Stimulated activated CD4-positive, alpha-beta T cell treated with anti-CD3 and anti-CD28 coated beads, Interleukin-15, amount 100 ng/mL, for 24 hours (primary cell): ENCODE data around the gene RGS12.

ENCODE experiments used
- DNase-seq: peaks from one replicate; pipeline ENCODE4 v3.0.0-alpha.2; 2020

RGS12 gene

DNA sequence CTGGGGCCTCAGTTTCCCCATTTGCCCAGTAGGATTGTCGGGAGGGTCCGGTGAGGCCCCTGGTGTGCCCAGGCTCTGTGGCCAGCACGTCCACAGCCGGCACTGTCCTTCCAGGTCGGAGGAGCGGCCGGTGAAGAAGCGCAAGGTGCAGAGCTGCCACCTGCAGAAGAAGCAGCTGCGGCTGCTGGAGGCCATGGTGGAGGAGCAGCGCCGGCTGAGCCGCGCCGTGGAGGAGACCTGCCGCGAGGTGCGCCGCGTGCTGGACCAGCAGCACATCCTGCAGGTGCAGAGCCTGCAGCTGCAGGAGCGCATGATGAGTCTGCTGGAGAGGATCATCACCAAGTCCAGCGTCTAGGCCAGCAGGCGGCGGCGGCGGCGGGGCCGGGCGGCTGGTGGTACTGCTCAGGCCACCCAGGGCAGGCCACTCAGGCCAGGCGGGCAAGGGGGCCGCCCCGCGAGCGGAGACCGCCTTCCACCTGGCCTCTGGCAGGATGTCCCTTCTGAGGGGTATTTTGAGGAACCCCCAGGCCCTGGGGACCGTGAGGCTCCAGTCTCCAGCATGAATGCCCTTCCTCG, 37.1 kb upstream of the RGS12 start:
- DNase-seq = no peak

DNA sequence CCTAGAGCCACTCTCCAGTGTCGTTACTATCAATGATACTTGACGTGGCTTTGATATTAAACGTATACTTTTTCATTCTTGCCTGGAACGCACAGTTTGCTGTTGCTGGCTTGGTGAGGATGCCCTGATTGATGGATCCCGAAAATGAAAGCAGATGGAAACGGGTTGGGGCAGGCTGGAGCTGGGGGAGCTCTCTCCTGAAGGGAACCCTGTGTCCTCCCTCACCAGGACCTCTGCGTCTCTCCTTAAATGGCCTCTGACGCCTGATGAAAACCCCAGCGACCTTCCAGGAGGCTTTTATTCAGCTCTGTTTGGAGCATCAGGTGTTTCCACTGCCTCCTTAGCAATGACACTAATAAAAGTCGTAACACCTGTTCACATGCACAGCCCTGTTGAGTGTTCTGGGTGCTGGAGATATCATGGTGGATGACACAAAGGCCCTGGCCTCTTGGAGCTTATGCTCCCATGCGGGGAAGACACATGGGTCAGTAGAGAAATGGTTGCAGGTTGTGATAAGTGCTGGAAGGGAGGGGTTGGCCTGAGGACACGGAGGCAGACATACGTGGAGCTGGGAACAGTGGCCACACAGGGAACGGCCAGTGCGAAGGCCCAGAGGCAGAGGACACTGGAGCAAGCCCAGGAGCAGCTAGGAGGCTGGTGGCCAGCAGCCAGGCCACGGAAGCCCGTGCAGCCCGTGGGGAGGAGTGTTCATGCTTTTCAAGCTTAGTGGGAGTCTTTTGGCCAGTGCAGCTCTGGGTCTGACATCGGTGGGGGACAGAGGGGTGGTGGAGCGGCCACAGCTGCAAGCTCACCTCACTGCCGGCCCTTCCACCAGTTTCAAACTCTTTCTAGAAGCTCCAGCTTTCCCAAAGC, 36.4 kb upstream of the RGS12 start:
- no peak for DNase-seq

DNA sequence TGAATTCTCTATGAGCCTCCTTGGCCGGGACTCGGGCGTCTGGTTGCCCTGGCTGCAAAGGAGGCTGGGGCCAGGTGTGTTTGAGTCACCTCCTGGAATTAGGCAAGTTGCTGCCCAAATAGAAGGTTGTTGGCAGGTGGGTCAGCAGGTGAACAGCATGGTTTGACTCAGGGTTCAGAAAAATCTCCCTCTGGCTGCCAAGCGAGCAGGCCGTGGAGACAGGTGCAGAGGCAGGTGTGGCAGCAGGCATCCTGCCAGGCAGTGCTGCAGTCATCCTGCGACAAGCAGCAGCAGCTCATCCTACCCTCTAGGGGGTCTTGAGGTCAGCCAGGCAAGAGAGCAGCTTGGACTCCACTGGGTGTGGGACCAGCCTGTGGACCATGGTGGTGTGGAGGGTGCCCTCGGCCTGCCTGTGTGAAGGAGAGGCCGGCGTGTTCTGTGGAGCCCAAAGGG, 35.7 kb upstream of the RGS12 start:
- DNase-seq = no peak

DNA sequence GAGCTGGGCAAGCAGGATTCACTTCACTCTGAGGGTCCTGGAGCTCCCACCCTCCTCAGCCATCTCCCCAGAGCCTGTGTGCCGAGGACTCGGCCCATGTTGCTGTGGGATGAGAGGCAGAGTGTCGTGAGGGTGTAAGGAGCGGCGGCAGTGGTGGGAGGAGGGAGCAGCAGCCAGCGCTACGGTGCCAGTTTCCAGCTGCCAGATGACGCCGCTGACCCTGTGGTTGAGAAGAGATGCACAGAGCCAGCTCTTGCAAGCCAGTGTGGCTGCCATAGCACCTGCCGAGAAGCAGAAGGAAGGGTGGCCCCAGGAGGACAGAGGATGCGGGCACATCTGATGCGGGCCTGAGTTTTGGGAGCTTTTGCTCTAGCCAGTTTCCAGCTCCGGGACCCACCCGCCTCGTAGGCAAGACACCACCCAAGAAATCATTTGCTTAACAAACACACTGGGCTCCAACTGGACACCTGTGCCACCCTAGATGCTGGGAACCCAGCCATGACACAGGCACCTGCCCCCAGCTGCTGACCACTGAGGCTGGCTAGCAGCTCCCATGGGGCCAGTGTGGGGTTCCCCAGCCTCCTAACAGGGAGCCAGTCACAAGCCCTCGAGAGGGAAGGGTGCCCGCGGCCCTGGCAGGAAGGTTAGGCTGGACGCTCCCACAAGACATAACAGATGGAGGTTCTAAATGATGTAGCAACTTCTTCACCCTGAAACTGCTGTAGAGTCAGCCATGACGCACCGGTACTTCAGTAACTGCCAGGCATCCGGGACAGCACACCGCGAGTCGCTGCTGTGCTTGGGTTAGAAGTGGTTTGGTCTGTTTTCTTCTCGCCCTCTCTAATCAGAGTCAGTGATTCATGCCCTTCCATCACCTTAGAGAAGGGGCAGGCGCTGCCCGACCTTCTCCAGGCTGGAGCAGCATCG, 35.0 kb upstream of the RGS12 start:
- DNase-seq = no peak

DNA sequence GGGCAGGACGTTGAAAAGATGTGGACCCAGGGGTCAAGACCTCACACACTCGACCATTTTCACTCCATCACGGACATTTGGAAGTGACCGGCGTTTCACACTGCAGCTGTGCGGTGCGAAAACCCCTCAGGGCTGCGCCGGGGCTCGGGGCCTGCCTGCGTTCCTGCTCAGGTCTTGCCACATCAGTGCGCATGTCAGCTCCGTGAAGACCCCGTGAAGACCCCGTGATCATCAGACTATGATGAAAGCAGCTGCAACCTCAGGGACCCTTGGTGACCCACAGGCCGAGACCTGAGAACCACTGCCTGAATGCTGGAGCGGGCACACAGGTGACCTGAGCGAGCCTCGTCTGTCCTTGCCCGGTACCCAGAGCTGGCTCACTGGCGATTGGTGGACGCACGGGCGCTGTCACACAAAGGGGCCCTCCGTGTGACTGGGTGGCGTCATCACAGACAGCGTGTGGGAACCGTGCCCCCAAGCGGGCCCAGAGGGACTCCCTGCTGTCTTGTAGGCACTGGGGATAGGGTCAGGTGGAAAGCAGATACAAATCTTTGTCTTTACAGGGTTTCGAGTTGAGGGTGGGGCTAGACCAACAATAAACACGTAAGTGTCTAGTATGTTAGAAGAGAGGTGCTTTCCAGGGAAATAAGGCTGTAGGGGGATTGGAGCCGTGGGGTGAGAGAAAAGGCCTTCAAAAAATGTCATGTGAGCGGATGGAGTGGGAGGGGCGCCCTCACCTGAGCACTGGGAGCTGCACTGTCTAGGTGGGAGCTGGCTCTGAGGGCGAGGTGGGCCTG, 31.2 kb upstream of the RGS12 start:
- DNase-seq = no peak

DNA sequence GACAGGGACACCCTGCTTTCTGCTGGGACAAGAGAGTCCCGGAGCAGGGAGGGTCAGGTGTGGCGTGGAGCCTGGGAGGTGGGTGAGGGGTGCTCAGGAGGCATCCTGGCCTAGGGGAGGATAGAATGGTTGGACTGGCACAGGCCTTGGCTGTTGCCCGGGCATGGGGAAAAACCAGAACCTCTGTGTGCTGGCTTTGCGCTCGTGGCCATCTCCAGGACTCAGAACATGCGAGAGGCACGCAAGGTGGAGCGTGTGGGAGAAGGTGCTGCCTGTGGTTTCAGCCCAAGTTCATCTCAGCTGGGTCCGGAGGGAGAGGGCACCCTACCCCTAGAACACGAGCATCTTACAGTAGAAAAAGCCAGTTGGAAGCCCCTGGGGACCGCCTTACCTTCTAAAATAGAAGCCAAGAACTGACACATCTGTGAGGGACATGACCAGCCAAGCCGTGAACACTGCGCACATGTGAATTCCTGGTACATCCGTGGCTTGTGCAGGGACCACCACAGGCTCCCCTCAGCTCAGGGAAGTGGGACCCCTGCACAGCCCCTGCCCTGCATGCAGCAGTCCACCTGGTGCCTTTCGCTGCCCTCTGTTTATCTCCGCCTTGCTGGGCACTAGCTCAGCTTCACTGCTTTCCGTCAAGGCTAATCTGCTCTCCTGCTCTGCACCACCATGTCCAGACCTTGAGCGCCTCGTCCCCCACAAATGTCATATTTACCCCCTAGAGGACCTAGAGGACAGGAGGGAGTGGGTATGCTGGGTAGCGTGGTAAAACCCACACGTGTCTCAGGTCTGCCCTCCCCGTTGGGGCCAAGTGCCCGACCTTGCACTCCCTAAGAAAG, 30.4 kb upstream of the RGS12 start:
- DNase-seq = no peak

DNA sequence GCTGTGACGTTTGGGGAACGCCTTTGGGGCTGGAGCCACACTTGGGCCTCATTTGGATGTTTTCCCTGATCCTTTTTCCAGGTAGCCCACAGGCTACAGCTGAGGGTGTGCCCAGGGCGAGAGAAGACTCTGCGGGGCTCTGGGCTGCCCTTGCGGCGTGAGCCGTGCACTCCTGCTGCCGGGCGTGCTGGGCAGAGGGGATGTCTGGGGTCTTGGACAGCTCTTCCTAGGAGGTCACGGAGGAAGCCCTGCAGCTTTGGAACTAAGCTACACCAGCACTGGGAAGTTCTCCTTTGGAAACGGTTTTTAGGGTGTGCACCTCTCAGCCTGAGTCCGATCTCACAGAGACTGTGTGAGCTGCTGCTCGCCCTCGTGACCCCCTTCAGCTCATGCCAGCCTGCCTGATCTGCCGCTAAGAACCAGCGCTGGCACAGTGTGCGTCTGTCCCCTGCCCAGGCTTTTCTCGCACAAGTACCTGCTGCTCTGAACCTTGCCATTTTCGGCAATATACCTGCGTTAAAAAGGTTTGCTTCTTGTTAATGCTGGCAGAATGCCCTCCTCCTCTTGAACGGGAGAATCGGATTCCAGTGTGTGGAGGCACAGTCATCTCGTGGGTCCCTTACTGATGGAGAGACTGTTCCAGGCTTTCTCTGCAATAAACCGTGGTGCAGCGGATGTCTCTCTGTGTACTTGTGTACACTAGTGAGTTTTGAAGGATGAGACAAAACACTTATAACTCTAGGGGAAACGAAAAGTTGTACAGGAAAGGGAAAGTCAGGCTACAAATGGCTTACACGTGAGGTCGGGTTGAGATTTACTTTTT, 29.6 kb upstream of the RGS12 start:
- DNase-seq = no peak

DNA sequence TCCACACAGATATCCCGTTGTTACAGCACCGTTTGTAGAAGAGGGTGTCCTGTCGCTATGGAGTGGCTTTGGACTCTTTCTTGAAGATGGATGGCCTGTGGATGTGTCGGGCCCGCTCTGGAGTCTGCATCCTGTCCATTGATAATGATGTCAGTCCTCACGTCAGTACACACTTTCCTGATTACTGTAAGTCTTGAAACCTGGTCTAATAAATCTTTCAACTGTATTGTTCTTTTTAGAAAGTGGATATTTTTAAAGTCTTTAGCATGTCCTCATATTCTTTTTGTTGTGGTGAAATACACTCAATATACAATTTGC, 29.0 kb upstream of the RGS12 start:
- no peak for DNase-seq

DNA sequence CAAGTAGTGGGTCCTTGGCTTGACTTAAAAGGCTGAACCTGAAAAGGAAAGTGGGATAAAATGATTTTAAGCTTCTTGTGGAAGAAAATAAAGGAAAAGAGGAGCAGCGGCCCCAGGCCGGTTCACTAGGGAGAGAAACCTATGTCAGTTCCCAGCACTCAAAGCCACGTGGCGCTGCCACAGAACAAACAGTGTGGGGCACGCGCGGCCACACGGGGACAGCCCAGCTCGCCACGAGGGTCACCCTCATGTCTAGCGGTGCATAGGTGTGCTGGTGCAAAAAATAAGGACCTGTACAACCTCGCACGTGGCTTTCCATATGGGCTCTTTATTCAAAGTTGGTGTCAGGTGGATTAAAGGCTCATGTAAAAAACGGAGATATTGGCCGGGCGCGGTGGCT, 26.7 kb upstream of the RGS12 start:
- no peak for DNase-seq

DNA sequence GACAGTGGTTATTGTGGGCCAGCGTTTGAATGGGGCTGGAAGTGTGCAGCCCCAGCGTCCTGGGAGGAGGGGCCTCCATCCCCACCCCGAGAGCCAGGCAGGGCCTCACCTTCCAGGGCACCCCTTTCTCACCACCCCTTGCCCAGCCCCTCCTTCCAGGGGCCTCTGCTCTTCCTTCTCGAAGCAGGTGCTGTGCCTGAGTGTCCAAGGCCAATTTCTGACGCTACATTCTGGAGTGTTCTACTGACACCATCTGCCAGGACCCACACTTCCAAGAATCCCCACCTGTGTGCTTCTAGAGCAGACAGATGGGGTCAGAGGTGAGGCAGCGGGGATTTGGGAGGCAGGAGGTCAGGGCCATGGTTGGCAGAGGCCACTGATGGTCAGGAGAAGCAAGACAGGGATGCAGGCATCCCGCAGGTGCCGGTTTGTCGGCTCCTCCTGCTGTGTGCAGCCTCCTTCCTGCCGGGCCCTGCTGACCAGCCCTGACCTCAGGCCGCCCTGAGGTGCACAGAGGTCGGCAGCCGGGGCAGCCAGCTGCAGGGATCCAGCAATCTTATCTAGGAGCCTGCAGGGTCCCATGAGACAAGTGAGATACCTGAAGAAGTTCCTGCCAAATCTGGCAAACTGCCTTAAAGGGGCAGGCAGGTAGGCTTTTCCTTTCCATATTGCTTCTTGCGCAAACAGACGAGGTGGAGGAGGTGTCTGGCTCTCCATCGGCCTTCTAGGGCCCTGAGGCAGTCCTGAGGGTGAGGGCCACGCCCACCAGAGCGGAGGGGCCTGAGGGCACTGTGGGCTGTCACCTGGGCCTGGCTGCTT, 25.0 kb upstream of the RGS12 start:
- DNase-seq = no peak

DNA sequence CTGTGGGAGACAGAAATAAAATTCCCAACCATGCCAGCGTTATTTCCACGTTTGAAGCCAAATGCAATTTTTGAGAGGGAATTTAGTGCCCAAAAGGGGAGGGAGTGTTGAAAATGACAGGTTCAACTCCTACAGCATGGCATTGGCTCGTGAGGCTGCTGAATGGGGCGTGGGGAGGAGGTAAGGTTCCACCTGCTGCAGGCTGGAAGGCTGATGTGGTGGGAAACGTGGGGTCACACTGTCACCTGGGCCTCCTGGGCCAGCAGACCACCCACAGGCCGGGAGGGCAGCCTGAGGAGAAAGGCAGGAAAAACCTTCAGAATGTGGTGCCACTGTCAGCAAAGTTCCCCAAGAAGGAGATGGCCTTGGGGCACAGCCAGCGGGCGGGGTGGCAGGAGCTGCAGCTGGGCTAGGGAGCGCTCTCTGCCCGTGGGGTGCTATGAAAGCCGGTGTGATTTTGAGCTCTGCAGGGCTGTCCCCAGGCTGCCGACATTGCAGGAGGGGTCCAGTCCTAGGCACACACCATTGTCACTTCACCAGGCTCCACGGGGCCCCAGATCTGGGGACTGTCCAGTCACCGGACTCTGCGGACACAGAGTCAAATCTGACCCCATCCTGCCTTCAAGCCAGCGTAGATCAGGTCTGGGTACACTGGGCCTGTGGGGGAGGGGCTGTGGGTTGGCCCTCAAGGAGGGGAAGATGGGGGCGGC, 24.3 kb upstream of the RGS12 start:
- no peak for DNase-seq

DNA sequence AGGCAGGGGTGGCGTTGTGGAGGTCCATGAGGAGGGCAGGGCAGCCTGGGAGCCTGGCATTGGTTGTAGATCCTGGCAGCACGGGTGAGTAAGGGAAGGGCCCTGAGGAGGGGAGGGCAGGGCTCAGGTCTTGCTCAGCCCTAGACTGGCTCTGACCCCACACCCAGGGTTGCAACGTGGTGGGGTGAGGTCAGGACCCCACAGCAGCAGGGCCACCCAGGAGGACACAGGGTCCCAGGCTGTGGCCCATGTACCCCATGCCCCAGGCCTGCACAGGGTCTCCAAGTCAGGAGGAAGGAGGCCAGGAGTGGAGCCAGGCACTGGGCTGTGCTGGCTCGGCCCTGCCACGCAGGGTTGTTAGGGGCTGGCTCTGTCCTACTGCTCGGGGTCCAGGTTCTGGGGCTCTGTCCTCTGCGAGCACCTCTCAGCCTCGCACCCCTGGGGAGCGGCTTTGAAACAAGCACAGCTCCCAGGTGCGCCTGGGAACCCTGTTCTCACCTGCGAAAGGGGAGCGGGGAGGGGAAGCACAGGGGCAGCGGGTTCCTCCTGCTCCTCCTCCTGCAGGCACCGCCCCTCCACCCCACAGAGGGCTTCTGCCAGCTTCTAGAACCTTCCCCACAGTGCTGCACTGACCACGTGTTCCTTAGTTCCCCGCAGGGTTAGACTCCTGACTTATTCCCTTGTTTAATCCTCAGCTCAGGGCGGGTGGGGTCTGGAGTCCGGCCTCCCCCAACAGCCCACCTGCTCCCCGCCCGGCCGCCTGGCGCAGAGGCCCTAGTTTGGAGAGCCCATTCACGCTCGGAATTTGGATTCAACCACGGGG, 23.5 kb upstream of the RGS12 start:
- DNase-seq = no peak

DNA sequence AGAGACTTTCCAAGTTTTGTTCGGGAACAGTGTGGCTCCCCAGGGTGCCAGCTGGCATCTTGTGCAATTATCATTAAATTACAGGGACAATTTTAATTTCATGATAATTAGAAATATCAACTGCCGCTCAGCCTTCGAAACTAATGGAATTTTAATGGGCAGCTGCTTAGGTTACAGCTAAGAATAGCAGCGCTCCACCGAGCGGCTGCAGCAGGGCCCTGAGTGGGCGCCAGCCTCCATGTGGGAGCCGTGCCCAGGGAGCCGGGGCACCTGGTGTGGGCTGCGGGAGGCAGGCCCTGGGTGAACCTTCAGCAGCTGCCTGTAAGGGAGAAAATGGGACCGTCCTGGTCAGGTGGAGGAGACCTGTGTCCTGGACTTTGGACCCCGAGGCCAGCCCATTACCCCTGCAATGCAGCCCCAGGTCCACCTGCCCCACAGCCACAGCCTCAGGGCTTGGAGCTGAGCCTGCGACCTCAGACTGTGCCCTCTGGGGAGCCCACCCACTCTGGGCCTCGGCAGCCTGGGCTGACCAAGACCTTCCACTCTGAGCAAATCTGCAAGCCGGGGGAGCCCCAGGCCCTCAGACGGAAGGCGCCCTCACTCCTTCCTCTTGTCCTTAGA, 22.7 kb upstream of the RGS12 start:
- no peak for DNase-seq

DNA sequence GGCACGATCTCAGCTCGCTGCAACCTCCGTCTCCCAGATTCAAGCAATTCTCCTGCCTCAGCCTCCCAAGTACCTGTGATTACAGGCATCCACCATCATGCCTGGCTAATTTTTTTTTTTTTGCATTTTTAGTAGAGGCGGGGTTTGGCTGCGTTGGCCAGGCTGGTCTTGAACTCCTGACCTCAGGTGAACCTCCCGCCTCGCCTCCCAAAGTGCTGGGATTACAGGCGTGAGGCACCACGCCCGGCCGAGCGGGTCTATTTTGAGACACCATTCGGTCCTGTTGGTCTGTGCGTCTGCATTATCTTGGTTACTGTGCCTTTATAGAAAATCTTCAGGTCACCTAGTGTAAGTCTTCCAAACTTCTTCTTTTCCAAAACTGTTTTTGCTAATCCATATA, 21.7 kb upstream of the RGS12 start:
- DNase-seq = no peak

DNA sequence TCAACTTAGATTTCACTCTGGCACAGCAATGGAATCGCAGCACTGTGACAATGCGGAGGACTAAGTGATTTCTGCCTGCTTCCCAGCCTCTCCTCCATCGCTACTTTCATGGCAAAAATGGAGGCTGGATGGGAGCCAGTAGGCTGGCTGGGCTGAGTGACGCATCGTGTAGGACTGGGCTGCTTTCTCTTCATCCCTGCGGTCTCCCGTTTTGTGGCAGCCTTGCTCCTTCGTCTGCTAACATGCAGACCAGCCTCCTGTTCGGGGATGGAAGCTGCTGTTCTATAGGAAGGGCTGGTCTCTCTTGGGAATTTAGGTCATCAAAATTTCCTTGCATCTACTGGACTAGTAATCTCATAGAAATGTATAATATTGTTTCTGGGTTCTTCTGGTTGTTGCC, 15.8 kb upstream of the RGS12 start:
- no peak for DNase-seq

DNA sequence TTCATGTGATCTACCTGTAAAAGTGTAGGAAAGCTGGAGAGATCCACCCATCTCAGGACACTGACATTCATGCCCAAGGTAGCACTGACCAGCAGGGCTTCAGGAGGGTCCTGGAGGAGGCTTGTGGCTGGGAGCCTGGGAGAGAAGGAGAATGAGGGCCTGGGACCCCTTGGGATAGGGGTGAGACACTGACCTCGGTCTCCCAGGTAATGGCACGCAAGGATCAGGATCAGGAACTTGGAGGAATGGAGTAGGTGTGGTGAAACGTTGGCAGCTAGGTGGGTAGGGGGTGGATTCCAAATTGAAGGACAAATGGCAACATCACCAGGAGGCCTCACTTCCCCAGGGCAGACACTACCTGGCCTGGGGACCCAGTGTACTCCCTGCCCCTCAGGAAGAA, 12.4 kb upstream of the RGS12 start:
- DNase-seq = no peak

DNA sequence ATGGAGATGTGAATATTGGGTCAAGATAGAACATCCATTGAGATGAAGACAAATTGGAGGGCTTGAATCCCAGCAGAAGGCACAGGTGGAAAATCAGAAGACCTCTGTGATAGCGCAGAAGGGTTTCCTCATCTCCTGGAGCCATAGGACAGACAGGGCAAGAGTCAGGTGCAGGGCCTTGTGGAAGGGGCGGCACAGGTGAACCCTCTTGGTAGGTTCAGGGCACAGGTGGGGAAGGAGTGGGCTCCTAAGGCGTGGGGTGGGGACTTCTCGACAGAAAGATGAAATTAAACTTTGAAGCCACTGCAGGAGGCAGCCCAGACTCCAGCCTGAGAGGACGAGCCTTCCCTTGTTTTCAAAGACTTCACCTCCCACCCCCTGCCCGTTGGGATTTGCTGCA, 9.3 kb upstream of the RGS12 start:
- DNase-seq = no peak

DNA sequence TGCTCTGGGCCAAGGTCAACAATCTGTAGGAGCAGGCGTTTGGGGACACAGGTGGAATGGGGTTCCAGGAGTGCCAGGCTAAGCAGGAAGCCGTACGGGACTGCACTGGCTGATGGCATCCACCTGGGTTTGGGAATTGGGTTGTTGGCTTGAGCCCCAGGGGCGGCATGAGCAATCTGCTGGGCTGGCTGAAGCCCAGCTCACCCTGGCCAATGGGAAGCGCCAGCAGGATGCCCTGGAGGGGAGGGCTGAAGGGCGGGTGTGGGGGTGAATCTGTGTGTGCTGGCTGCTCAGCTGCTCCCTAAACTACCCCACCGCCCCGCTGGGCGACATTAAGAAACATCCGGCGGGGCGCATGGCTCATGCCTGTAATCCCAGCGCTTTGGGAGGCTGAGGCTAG, 8.9 kb upstream of the RGS12 start:
- no peak for DNase-seq
